Glutamatergic neuron (in vitro differentiated cells): ENCODE data around the gene BAIAP2L1. TPM values are rescaled to one million over a fixed set of nuclear protein-coding genes. Genes with fewer than 3 reads are reported as not detected.

Experiments
- DNase-seq: peaks from one replicate; pipeline ENCODE4 v3.0.0; 2022
- H3K27ac Mint-ChIP-seq: one replicate; pipeline ENCODE4 v1.8.0; 2020; ENCODE audit warnings: mild to moderate bottlenecking, mixed read lengths, inconsistent platforms; ENCODE audit not compliant: unreplicated experiment
- H3K27me3 Mint-ChIP-seq: one replicate; pipeline ENCODE4 v1.8.0; 2020; ENCODE audit warnings: mild to moderate bottlenecking, moderate library complexity, mixed read lengths, inconsistent platforms; ENCODE audit not compliant: unreplicated experiment
- H3K36me3 Mint-ChIP-seq: one replicate; pipeline ENCODE4 v1.8.0; 2020; ENCODE audit warnings: mild to moderate bottlenecking, mixed read lengths, inconsistent platforms; ENCODE audit not compliant: unreplicated experiment
- H3K4me1 Mint-ChIP-seq: one replicate; pipeline ENCODE4 v1.8.0; 2020; ENCODE audit warnings: mild to moderate bottlenecking, low read depth, mixed read lengths, inconsistent platforms; ENCODE audit not compliant: unreplicated experiment
- H3K4me3 Mint-ChIP-seq: one replicate; pipeline ENCODE4 v1.8.0; 2020; ENCODE audit warnings: mild to moderate bottlenecking, mixed read lengths, inconsistent platforms; ENCODE audit not compliant: unreplicated experiment
- H3K9me3 Mint-ChIP-seq: one replicate; pipeline ENCODE4 v1.8.0; 2020; ENCODE audit warnings: mild to moderate bottlenecking, moderate library complexity, mixed read lengths, inconsistent platforms; ENCODE audit not compliant: unreplicated experiment
- CTCF ChIP-seq: fragments of 200-600 bp; sonication (generic); IDR thresholded peaks from one replicate; pipeline ENCODE4 v1.5.0; 2021; ENCODE audit not compliant: partially characterized antibody, unreplicated experiment
- total RNA-seq: library from RNA; stranded (reverse); fragmentation: NEBNext Ultra II Directional; extraction: Animal tissue kit (Norgen Biotek cat#: 25700); gene quantifications from one replicate; pipeline ENCODE4 v1.2.1, GENCODE V29; 2021; ENCODE audit not compliant: unreplicated experiment

BAIAP2L1 gene
- total RNA-seq, 1 donor from 2014 or later: 0.66 TPM

- peaks cover 18% of the 10 kb centered on the region for H3K27me3 Mint-ChIP-seq
- peak overlapping the region; percentile 59 for H3K27ac Mint-ChIP-seq
- peaks cover 6% of the 10 kb centered on the region for H3K9me3 Mint-ChIP-seq
- no peak for TF ChIP-seq CTCF
- DNase-seq: no peak
- no peaks in the 10 kb centered on the region for H3K36me3 Mint-ChIP-seq
- peak overlapping the region; percentile 96 for H3K4me3 Mint-ChIP-seq
- H3K4me1 Mint-ChIP-seq: peaks cover 24% of the 10 kb centered on the region
Measured at GRCh38 chr7:98282703-98283102, 118.2 kb downstream of the BAIAP2L1 start.

GRCh38 chr7:98281757-98282606, 118.9 kb downstream of the BAIAP2L1 start:
- peaks cover 18% of the 10 kb centered on the region for H3K27me3 Mint-ChIP-seq
- H3K4me3 Mint-ChIP-seq: peak overlapping the region; percentile 96
- H3K27ac Mint-ChIP-seq: peak overlapping the region; percentile 72
- DNase-seq: no peak
- no peak for TF ChIP-seq CTCF
- H3K36me3 Mint-ChIP-seq: no peaks in the 10 kb centered on the region
- peaks cover 6% of the 10 kb centered on the region for H3K9me3 Mint-ChIP-seq
- H3K4me1 Mint-ChIP-seq: peaks cover 22% of the 10 kb centered on the region

GRCh38 chr7:98280791-98281756, 119.8 kb downstream of the BAIAP2L1 start, which contains the start of gene BRI3:
BRI3 (plus strand) TSS chr7:98281686; CDS start chr7:98281796, 110 bp downstream.
- no peaks in the 10 kb centered on the region for H3K36me3 Mint-ChIP-seq
- H3K27me3 Mint-ChIP-seq: peaks cover 14% of the 10 kb centered on the region
- DNase-seq: peak; percentile 92
- peaks cover 6% of the 10 kb centered on the region for H3K9me3 Mint-ChIP-seq
- H3K27ac Mint-ChIP-seq: peak within 1 kb of the TSS; percentile 90
- peaks cover 17% of the 10 kb centered on the region for H3K4me1 Mint-ChIP-seq
- peak within 1 kb of the TSS; percentile 96 for H3K4me3 Mint-ChIP-seq
- TF ChIP-seq CTCF: peak; percentile 75

DNA sequence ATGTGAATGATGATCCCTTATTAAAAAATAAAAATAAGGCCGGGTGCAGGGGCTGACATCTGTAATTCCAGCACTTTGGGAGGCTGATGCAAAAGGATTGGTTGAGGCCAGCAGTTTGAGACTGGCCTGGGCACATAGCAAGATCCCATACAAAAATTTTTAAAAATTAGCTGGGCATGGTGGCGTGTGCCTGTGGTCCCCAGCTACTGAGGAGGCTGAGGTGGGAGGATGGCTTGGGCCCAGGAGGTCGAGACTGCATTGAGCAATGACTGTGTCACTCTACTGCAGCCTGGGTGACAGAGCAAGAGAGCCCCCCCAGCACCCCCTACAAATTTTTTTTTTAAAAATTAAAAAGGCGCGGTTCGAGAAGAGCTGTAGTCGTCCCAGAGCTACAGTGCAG, 120.6 kb downstream of the BAIAP2L1 start:
- H3K9me3 Mint-ChIP-seq: peaks cover 6% of the 10 kb centered on the region
- peak overlapping the region; percentile 83 for H3K4me3 Mint-ChIP-seq
- no peak for TF ChIP-seq CTCF
- H3K27ac Mint-ChIP-seq: peak overlapping the region; percentile 90
- peaks cover 16% of the 10 kb centered on the region for H3K4me1 Mint-ChIP-seq
- no peak for DNase-seq
- H3K27me3 Mint-ChIP-seq: peaks cover 14% of the 10 kb centered on the region
- H3K36me3 Mint-ChIP-seq: no peaks in the 10 kb centered on the region
